HepG2 (cell line): ENCODE data around the gene NPHP4.

Source experiments
- ELF1 ChIP-seq: sonication (generic); formaldehyde crosslinking; IDR thresholded peaks from 2 replicates; pipeline ENCODE4 v1.4.0; 2020; ENCODE audit warnings: missing genetic modification reagents
- EZH2 ChIP-seq: conservative IDR thresholded peaks from 2 replicates; pipeline ENCODE4 v1.6.1; 2012; ENCODE audit warnings: mild to moderate bottlenecking, low read depth, low read length, moderate library complexity
- JUNB ChIP-seq: sonication (generic); formaldehyde crosslinking; IDR thresholded peaks from 2 replicates; pipeline ENCODE4 v1.8.0; 2022; ENCODE audit warnings: missing genetic modification reagents, mild to moderate bottlenecking, borderline replicate concordance
- PCBP2 ChIP-seq: fragments of 200-400 bp; formaldehyde crosslinking; optimal IDR thresholded peaks from 2 replicates; pipeline ENCODE3; 2018; ENCODE audit warnings: low read length, low read depth; ENCODE audit not compliant: poor library complexity, severe bottlenecking
- POLR2AphosphoS5 ChIP-seq: IDR thresholded peaks from 2 replicates; pipeline ENCODE4 v1.6.1; 2012; ENCODE audit warnings: low read depth, low read length
- RBFOX2 ChIP-seq: fragments of 200-400 bp; formaldehyde crosslinking; IDR thresholded peaks from 2 replicates; pipeline ENCODE4 v1.6.1; 2017; ENCODE audit warnings: low read depth, mild to moderate bottlenecking, low read length
- YY1 ChIP-seq: IDR thresholded peaks from 2 replicates; pipeline ENCODE4 v1.6.1; 2011; ENCODE audit warnings: low read length, low read depth, moderate library complexity, mild to moderate bottlenecking; ENCODE audit not compliant: insufficient read depth, insufficient replicate concordance

GRCh38 chr1:5860277-5860676 lies 131.9 kb downstream of the NPHP4 start:
- TF ChIP-seq RBFOX2 (no peak), POLR2AphosphoS5 (no peak), EZH2 (no peak), ELF1 (no peak), YY1 (no peak), PCBP2 (no peak), JUNB (CRISPR knock-in tag) (no peak)
